ENCODE results near the gene IGSF22.
"Not testable (repeated sequence)": the region's sequence is repeated elsewhere in the genome, so short reads cannot be mapped to it uniquely, and the experiment has no call there.

DNA sequence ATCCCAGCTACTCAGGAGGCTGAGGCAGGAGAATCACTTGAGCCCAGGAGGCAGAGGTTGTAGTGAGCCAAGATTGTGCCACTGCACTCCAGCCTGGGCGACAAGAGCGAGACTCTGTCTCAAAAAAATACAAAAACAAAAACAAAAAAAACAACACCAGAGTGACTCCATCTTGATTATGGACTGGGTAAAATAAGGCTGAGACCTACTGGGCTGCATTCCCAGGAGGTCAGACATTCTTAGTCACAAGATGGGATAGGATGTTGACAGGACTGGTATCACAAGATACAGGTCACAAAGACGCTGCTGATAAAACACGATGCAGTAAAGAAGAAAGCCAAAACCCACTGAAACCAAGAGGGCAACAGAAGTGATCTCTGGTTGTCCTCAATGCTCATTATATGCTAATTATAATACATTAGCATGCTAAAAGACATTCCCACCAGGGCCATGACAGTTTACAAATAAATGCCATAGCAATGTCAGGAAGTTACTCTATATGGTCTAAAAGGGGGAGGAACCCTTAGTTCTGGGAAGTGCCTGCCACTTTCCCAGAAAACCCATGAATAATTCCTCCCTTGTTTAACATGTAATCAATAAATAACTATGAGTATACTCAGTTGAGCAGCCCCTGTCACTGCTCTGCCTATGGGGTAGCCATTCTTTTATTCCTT, 34.4 kb downstream of the IGSF22 start:
- TF ChIP-seq, protein P1, sequence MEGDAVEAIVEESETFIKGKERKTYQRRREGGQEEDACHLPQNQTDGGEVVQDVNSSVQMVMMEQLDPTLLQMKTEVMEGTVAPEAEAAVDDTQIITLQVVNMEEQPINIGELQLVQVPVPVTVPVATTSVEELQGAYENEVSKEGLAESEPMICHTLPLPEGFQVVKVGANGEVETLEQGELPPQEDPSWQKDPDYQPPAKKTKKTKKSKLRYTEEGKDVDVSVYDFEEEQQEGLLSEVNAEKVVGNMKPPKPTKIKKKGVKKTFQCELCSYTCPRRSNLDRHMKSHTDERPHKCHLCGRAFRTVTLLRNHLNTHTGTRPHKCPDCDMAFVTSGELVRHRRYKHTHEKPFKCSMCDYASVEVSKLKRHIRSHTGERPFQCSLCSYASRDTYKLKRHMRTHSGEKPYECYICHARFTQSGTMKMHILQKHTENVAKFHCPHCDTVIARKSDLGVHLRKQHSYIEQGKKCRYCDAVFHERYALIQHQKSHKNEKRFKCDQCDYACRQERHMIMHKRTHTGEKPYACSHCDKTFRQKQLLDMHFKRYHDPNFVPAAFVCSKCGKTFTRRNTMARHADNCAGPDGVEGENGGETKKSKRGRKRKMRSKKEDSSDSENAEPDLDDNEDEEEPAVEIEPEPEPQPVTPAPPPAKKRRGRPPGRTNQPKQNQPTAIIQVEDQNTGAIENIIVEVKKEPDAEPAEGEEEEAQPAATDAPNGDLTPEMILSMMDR (IDR thresholded peaks at IDR 0.05; ENCODE audit: low read length), result not testable (repeated sequence)
- TF ChIP-seq EZH2 (optimal IDR thresholded peaks at IDR 0.05; ENCODE audit: low read depth, low read length); EZH2phosphoT487 (IDR thresholded peaks at IDR 0.05; ENCODE audit: low read length): not testable (repeated sequence)
